ENCODE measurements around the gene MLLT3. TPM values are rescaled to one million over a fixed set of nuclear protein-coding genes. Genes with fewer than 3 reads are reported as not detected.

Gene MLLT3
- total RNA-seq, 4 donors from 2014 or later = 2.1 to 30.4 (median 14.0) TPM

DNA sequence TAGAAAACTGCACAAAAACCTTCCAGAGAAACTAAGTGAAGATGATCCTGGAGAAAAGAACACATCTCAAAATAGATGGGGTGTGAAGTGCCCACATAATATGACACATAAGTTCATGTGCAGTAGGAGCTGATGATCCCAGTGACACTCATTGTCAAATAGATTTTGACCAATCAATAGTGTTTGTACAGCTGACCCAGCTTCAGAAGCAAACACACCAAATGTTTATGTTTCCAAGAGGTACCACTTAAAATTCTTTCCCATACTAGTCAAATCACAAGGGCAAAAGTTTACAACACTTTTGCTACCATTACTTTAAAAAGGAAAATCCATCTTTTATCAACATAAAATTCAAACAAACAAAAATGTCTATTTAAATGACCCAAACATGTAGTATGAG lies 175.0 kb downstream of the MLLT3 start:
- no peak for TF ChIP-seq POLR2A (IDR thresholded peaks at IDR 0.05)
- TF ChIP-seq, protein P1, sequence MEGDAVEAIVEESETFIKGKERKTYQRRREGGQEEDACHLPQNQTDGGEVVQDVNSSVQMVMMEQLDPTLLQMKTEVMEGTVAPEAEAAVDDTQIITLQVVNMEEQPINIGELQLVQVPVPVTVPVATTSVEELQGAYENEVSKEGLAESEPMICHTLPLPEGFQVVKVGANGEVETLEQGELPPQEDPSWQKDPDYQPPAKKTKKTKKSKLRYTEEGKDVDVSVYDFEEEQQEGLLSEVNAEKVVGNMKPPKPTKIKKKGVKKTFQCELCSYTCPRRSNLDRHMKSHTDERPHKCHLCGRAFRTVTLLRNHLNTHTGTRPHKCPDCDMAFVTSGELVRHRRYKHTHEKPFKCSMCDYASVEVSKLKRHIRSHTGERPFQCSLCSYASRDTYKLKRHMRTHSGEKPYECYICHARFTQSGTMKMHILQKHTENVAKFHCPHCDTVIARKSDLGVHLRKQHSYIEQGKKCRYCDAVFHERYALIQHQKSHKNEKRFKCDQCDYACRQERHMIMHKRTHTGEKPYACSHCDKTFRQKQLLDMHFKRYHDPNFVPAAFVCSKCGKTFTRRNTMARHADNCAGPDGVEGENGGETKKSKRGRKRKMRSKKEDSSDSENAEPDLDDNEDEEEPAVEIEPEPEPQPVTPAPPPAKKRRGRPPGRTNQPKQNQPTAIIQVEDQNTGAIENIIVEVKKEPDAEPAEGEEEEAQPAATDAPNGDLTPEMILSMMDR (IDR thresholded peaks at IDR 0.05) = no peak

DNA sequence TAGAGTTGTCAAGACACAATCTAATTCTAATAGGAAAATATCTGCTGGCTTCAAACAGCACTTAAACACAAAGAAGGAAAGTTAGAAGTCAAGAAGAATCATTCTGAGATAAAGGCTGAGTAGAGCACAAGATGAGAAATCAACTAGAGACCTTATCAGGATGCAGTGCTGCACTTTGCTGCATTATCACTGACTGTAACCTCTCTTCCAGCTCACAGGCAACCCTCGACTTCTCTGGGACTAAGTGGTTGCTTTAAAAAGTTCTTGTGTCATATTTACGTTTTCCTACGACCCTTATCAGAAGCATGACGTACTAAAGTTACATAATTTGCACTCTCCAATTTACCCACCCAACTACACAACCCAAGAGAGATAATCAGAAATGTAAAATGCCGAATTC lies 176.1 kb downstream of the MLLT3 start:
- intact Hi-C loops (cut with DNase I; ENCODE audit: low total_unique reads) = no loop called here
- Histone ChIP-seq H3K4me1 (no peaks in the 10 kb centered on the region), H3K9me3 (no peaks in the 10 kb centered on the region), H3K27ac (no peak overlapping the region), H3K27me3 (no peaks in the 10 kb centered on the region), H3K4me3 (no peak overlapping the region), H3K36me3 (no peaks in the 10 kb centered on the region)
- no peak for DNase-seq
- TF ChIP-seq, protein P1 (IDR thresholded peaks at IDR 0.05) = no peak
- no peak for TF ChIP-seq POLR2A (IDR thresholded peaks at IDR 0.05)

More for the DNA sequence above, 175.0 kb downstream of the MLLT3 start:
- no peaks in the 10 kb centered on the region for H3K36me3 ChIP-seq
- DNase-seq = no peak
- intact Hi-C loops (cut with DNase I; ENCODE audit: low total_unique reads) = no loop called here
- no peak overlapping the region for H3K27ac ChIP-seq
- H3K9me3 ChIP-seq = no peaks in the 10 kb centered on the region
- no peak overlapping the region for H3K4me3 ChIP-seq
- H3K27me3 ChIP-seq = no peaks in the 10 kb centered on the region
- no peaks in the 10 kb centered on the region for H3K4me1 ChIP-seq

DNA sequence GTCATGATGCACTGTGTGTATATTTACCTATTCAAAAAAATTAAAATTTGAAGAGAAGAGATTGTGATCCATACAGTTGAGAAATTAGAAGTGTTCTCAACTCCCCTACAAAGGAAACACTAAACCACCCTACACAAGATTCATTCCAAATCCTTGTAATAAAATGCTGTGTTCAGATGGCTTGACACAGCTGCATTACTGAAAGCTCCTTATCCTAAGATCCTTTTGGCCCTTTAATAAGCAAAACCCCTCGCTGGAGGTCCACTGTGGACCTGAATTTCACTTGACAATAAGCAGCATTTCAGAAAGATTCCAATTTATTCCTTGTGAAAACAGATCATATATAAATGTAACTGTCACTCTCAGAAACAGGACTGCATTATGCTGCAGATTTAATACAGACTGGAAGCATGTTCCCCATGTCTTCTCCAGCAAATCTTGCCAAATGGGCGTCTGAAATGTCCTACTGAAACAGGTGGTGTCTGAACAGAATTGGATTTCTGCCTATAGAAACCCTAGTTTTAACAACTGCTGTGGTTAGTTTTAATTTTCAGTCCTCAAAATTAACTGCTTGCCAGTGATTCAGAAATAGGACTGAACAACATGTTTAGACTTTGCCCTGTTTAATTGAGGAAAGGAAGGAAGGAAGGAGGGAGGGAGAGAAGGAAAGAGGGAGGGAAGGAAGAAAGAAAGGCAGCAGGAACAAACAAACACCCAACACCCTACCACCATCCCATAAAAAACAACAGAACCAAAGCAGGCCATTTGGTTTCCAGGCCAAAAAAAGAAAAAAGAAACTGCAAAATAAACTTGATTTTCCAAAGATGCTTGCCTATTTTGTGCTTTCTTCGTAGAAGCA lies 179.6 kb downstream of the MLLT3 start:
- H3K36me3 ChIP-seq = no peaks in the 10 kb centered on the region
- no peak for DNase-seq
- H3K4me1 ChIP-seq = no peaks in the 10 kb centered on the region
- H3K27ac ChIP-seq = peak overlapping the region in 1 of 2 donors; percentile 19
- intact Hi-C loops (cut with DNase I; ENCODE audit: low total_unique reads) = no loop called here
- H3K9me3 ChIP-seq = no peaks in the 10 kb centered on the region
- TF ChIP-seq, protein P1 (IDR thresholded peaks at IDR 0.05) = no peak
- TF ChIP-seq POLR2A (IDR thresholded peaks at IDR 0.05) = no peak
- no peaks in the 10 kb centered on the region for H3K27me3 ChIP-seq
- no peak overlapping the region for H3K4me3 ChIP-seq

DNA sequence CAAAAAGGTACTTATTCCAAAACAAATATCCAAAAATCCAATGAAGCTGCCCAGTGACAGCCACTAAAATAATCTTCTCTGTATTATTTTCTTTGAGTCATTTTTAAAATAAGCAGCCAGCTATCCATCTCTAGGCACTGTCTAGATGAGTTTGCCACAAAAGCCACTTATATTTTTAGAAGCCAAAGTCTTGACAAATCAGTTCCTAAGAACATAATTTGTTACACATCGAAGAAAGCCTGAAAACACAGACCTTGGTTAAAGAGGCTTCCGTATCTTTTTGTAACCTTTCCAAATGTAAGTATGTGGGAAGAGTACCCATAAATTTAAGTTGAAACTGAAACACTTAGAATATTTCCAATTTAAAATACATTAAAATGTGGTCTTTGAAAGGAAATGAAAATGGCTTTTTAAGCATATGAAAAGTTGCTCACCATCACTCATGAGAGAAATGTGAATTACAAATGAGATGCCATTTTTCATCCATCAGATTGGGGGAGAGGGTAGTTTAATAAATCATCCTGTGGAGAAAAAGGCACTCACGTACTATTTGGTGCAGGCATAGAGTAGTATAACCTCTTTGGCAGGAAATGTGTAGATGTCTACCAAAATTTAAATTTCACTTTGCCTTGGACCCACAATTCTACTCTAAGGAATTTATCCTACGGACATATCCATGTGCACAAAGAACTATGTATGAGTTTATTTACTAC lies 180.4 kb downstream of the MLLT3 start:
- intact Hi-C loops (cut with DNase I; ENCODE audit: low total_unique reads) = no loop called here

More for the DNA sequence above, 180.4 kb downstream of the MLLT3 start:
- Histone ChIP-seq H3K4me3 (no peak overlapping the region), H3K36me3 (no peaks in the 10 kb centered on the region), H3K27ac (no peak overlapping the region), H3K9me3 (no peaks in the 10 kb centered on the region), H3K4me1 (no peaks in the 10 kb centered on the region), H3K27me3 (no peaks in the 10 kb centered on the region)
- TF ChIP-seq, protein P1 (IDR thresholded peaks at IDR 0.05) = no peak
- no peak for TF ChIP-seq POLR2A (IDR thresholded peaks at IDR 0.05)
- no peak for DNase-seq

All from uterus (tissue), 4 donors.